Calu3 (cell line): ENCODE measurements around the gene ALMS1. TPM values are rescaled to one million over a fixed set of nuclear protein-coding genes. Genes with fewer than 3 reads are reported as not detected.

Experiments used
- BruUV-seq: library from RNA; stranded (reverse); fragments of 400-500 nt; replicated peaks from 2 replicates; lab custom pipeline; 2021; lab: Mats Ljungman, UMichigan
- CTCF ChIA-PET: fragments of 300-600 bp; sonication (Branson Sonifier 250); formaldehyde crosslinking; loops from one replicate; lab custom pipeline; 2022; ENCODE audit warnings: antibody characterized with exemption; lab: Charles Lee
- DNase-seq: peaks from one replicate; pipeline ENCODE4 v3.0.0; 2022
- H3K27ac Mint-ChIP-seq: one replicate; pipeline ENCODE4 v1.8.0; 2022; ENCODE audit warnings: mixed read lengths; ENCODE audit not compliant: unreplicated experiment
- H3K27me3 Mint-ChIP-seq: one replicate; pipeline ENCODE4 v1.8.0; 2022; ENCODE audit warnings: mixed read lengths; ENCODE audit not compliant: unreplicated experiment
- H3K36me3 Mint-ChIP-seq: one replicate; pipeline ENCODE4 v1.8.0; 2022; ENCODE audit warnings: mild to moderate bottlenecking, moderate library complexity, mixed read lengths; ENCODE audit not compliant: insufficient read depth, unreplicated experiment
- H3K4me1 Mint-ChIP-seq: one replicate; pipeline ENCODE4 v1.8.0; 2022; ENCODE audit warnings: mild to moderate bottlenecking, low read depth, mixed read lengths; ENCODE audit not compliant: unreplicated experiment
- H3K4me3 Mint-ChIP-seq: one replicate; pipeline ENCODE4 v1.8.0; 2022; ENCODE audit warnings: mild to moderate bottlenecking, low read depth, moderate library complexity, mixed read lengths; ENCODE audit not compliant: unreplicated experiment
- H3K9me3 Mint-ChIP-seq: one replicate; pipeline ENCODE4 v1.8.0; 2022; ENCODE audit warnings: low read depth, mixed read lengths; ENCODE audit not compliant: unreplicated experiment
- CTCF ChIP-seq: fragments of 200-600 bp; IDR thresholded peaks from one replicate; pipeline ENCODE4 v1.8.0; 2022; ENCODE audit warnings: antibody characterized with exemption; ENCODE audit not compliant: unreplicated experiment
- intact Hi-C: fragments of 100-400 bp; cut with micrococcal nuclease; formaldehyde crosslinking; loops from one replicate; pipeline ENCODE4 v1.10.0; 2022; ENCODE audit not compliant: unreplicated experiment
- total RNA-seq: library from RNA; stranded (reverse); gene quantifications from 2 replicates; pipeline ENCODE4 v1.2.3, GENCODE V29; 2022

The ALMS1 gene
- total RNA-seq, 1 experiment from 2014 or later = 15.8 TPM

DNA sequence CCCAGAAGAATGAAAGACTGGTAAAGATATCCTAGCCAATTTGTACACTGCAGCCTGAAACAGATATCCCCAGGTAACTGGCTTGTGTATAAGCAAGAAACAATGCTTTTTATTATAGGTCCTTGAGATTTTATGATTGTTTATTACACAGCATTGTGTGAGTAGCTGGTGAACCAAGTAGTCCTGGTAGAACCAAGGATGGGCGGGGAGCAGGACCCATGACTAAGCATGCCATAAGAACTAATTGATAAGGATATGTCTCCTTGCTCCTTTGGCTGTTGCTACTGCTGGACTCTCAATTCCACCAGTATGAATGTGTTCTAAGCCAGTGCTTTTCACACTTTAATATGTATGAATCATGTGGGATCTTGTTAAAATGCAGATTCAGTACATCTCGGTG is 12.3 kb upstream of the ALMS1 start:
- H3K27me3 Mint-ChIP-seq = peaks cover 78% of the 10 kb centered on the region
- CTCF ChIA-PET = no interaction called here

GRCh38 chr2:73374269-73374668 is 11.4 kb upstream of the ALMS1 start:
- CTCF ChIA-PET = no interaction called here
- intact Hi-C loops = no loop called here
- no TSS peak for BruUV-seq
- no peak for DNase-seq
- Mint-ChIP-seq H3K36me3 (no peaks in the 10 kb centered on the region), H3K9me3 (no peaks in the 10 kb centered on the region), H3K27ac (no peak overlapping the region), H3K4me3 (no peak overlapping the region), H3K27me3 (peaks cover 82% of the 10 kb centered on the region), H3K4me1 (no peaks in the 10 kb centered on the region)
- no peak for TF ChIP-seq CTCF

More for the DNA sequence above, 12.3 kb upstream of the ALMS1 start:
- no peak for TF ChIP-seq CTCF
- H3K27ac Mint-ChIP-seq = no peak overlapping the region
- H3K9me3 Mint-ChIP-seq = no peaks in the 10 kb centered on the region
- BruUV-seq = no TSS peak
- DNase-seq = no peak
- intact Hi-C loops = no loop called here
- H3K4me1 Mint-ChIP-seq = no peaks in the 10 kb centered on the region
- no peak overlapping the region for H3K4me3 Mint-ChIP-seq
- no peaks in the 10 kb centered on the region for H3K36me3 Mint-ChIP-seq

- H3K27ac Mint-ChIP-seq = no peak overlapping the region
- intact Hi-C loops = no loop called here
- no peaks in the 10 kb centered on the region for H3K4me1 Mint-ChIP-seq
- CTCF ChIA-PET = no interaction called here
- peaks cover 84% of the 10 kb centered on the region for H3K27me3 Mint-ChIP-seq
- no peaks in the 10 kb centered on the region for H3K36me3 Mint-ChIP-seq
- no TSS peak for BruUV-seq
- H3K9me3 Mint-ChIP-seq = no peaks in the 10 kb centered on the region
- no peak overlapping the region for H3K4me3 Mint-ChIP-seq
- TF ChIP-seq CTCF = no peak
- DNase-seq = no peak
Measured at GRCh38 chr2:73376681-73377080, 9.0 kb upstream of the ALMS1 start.

DNA sequence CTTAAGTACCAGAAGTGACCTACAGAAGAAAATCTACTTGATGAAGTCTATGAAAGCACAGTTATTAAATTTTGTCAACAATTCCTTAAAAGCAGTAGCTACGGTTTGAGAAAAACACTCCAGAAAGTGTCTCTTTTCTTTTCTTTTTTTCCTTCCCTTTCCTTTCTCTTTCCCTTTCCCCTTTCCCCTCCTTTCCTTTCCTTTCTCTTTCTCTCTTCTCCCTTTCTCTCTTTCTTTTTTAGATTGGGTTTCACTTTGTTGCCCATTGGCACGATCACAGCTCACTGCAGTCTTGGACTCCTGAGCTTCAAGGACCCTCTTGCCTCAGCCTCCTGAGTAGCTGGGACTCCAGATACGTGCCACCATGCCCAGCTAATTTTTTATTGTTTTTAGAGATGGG is 2.6 kb upstream of the ALMS1 start:
- Mint-ChIP-seq H3K27me3 (peaks cover 48% of the 10 kb centered on the region), H3K4me3 (no peak overlapping the region), H3K4me1 (peaks cover 13% of the 10 kb centered on the region), H3K36me3 (peaks cover 18% of the 10 kb centered on the region), H3K9me3 (no peaks in the 10 kb centered on the region), H3K27ac (no peak overlapping the region)
- intact Hi-C loops = no loop called here
- CTCF ChIA-PET = no interaction called here
- no peak for DNase-seq
- TF ChIP-seq CTCF = no peak
- BruUV-seq = no TSS peak
